Cardiac muscle cell (in vitro differentiated cells and primary cell): ENCODE measurements around the gene SLC25A52. TPM values are rescaled to one million over a fixed set of nuclear protein-coding genes. Genes with fewer than 3 reads are reported as not detected.

Source experiments
- DNase-seq, 2 donors: peaks; one replicate each; pipeline versions ENCODE4 v3.0.0 to v3.0.0-alpha.2; 2010 to 2017; ENCODE audit warnings: low read depth in 1 of 2, low spot score in 1 of 2
- H3K27ac ChIP-seq: fragments of 200-600 bp; sonication (generic); 2 replicates; pipeline ENCODE4 v1.5.1; 2016
- H3K27me3 ChIP-seq: fragments of 200-600 bp; sonication (generic); 2 replicates; pipeline ENCODE4 v1.6.0; 2016; ENCODE audit warnings: control low read depth
- H3K36me3 ChIP-seq: fragments of 200-600 bp; sonication (generic); 2 replicates; pipeline ENCODE4 v1.5.1; 2016; ENCODE audit warnings: control low read depth
- H3K4me1 ChIP-seq: fragments of 200-600 bp; sonication (generic); 2 replicates; pipeline ENCODE4 v1.8.1; 2017; ENCODE audit warnings: low read depth, mild to moderate bottlenecking, mixed run types
- H3K4me3 ChIP-seq: fragments of 200-600 bp; sonication (generic); 2 replicates; pipeline ENCODE4 v1.5.1; 2016; ENCODE audit warnings: mild to moderate bottlenecking
- H3K9me3 ChIP-seq: fragments of 200-600 bp; sonication (generic); 2 replicates; pipeline ENCODE4 v1.5.1; 2017; ENCODE audit warnings: low read depth, mild to moderate bottlenecking, control low read depth
- CTCF ChIP-seq: IDR thresholded peaks from 2 replicates; pipeline ENCODE4 v1.5.1; 2012; ENCODE audit warnings: low read depth, mild to moderate bottlenecking, low read length
- polyA plus RNA-seq: library from polyadenylated mRNA; unstranded; fragments of >200 nt; fragmentation: Nextera tagmentation; extraction: Ambion mirVana; gene quantifications from 2 replicates; pipeline ENCODE4 v1.2.1, GENCODE V29; 2016
- total RNA-seq: library from RNA; depleted of rRNA; stranded (reverse); fragments of >200 nt; gene quantifications from 2 replicates; pipeline ENCODE4 v1.2.3, GENCODE V29; 2016

Gene SLC25A52
- total and polyA plus RNA-seq, 2 experiments from 2014 or later = not detected

- no peaks in the 10 kb centered on the region for H3K9me3 ChIP-seq
- no peaks in the 10 kb centered on the region for H3K27me3 ChIP-seq
- TF ChIP-seq CTCF = peak; percentile 90
- no peaks in the 10 kb centered on the region for H3K36me3 ChIP-seq
- no peak overlapping the region for H3K27ac ChIP-seq
- peak; percentile 80 to 86 for DNase-seq
- no peak overlapping the region for H3K4me3 ChIP-seq
- no peaks in the 10 kb centered on the region for H3K4me1 ChIP-seq
Measured at GRCh38 chr18:31722369-31722957, 38.2 kb downstream of the SLC25A52 start.

GRCh38 chr18:31721601-31722000 lies 39.1 kb downstream of the SLC25A52 start:
- Histone ChIP-seq H3K9me3 (no peaks in the 10 kb centered on the region), H3K27ac (no peak overlapping the region), H3K4me1 (no peaks in the 10 kb centered on the region), H3K27me3 (no peaks in the 10 kb centered on the region), H3K4me3 (no peak overlapping the region), H3K36me3 (no peaks in the 10 kb centered on the region)
- peak in 1 of 2 donors; percentile 61 for DNase-seq
- TF ChIP-seq CTCF = no peak

- H3K9me3 ChIP-seq = no peaks in the 10 kb centered on the region
- no peak for TF ChIP-seq CTCF
- H3K36me3 ChIP-seq = no peaks in the 10 kb centered on the region
- no peaks in the 10 kb centered on the region for H3K27me3 ChIP-seq
- peak in 1 of 2 donors; percentile 27 for DNase-seq
- no peaks in the 10 kb centered on the region for H3K4me1 ChIP-seq
- no peak overlapping the region for H3K27ac ChIP-seq
- H3K4me3 ChIP-seq = no peak overlapping the region
Measured at GRCh38 chr18:31720867-31721266, 39.8 kb downstream of the SLC25A52 start.

GRCh38 chr18:31719363-31720006 lies 41.2 kb downstream of the SLC25A52 start:
- no peaks in the 10 kb centered on the region for H3K4me1 ChIP-seq
- no peaks in the 10 kb centered on the region for H3K9me3 ChIP-seq
- no peak for TF ChIP-seq CTCF
- no peaks in the 10 kb centered on the region for H3K27me3 ChIP-seq
- H3K36me3 ChIP-seq = no peaks in the 10 kb centered on the region
- H3K4me3 ChIP-seq = no peak overlapping the region
- no peak for DNase-seq
- no peak overlapping the region for H3K27ac ChIP-seq

- Histone ChIP-seq H3K36me3 (no peaks in the 10 kb centered on the region), H3K4me3 (no peak overlapping the region), H3K4me1 (no peaks in the 10 kb centered on the region), H3K9me3 (no peaks in the 10 kb centered on the region), H3K27ac (no peak overlapping the region), H3K27me3 (no peaks in the 10 kb centered on the region)
- TF ChIP-seq CTCF = no peak
- DNase-seq = no peak
Measured at GRCh38 chr18:31718386-31718785, 42.3 kb downstream of the SLC25A52 start.
